Stimulated activated CD4-positive, alpha-beta T cell treated with anti-CD3 and anti-CD28 coated beads, Interleukin-12 subunit alpha, Interleukin-12 subunit beta, amount 100 ng/mL, for 4 hours (primary cell): Measurements from ENCODE around the gene ZNF536.

ENCODE experiments used
- DNase-seq: peaks from one replicate; pipeline ENCODE4 v3.0.0-alpha.2; 2020

ZNF536 gene

DNA sequence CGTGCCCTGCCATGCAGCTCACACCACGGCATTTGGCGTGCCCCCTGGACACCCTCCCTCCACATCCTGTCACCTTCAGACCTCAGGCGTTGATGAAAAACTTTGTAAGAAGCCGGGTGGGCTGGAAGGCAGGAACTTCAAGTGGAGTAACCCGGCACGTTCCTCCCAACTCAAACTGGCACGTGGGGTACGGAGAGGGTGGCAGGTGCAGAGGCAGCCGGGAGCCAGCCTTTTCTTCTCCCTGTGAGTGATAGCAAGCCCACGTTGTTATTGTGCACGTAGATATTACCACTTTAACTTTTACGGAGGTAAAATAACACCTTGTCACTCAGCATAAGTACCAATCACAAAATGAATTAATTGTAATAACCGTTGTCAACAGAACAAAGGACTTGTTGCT is 198.0 kb downstream of the ZNF536 start:
- DNase-seq, result no peak

GRCh38 chr19:30577551-30578105 is 205.4 kb downstream of the ZNF536 start:
- DNase-seq, result no peak

GRCh38 chr19:30579419-30579818 is 207.2 kb downstream of the ZNF536 start:
- DNase-seq, result no peak

GRCh38 chr19:30580673-30581072 is 208.5 kb downstream of the ZNF536 start:
- DNase-seq, result no peak

- no peak for DNase-seq
Observed at GRCh38 chr19:30584090-30584489, 211.9 kb downstream of the ZNF536 start.

DNA sequence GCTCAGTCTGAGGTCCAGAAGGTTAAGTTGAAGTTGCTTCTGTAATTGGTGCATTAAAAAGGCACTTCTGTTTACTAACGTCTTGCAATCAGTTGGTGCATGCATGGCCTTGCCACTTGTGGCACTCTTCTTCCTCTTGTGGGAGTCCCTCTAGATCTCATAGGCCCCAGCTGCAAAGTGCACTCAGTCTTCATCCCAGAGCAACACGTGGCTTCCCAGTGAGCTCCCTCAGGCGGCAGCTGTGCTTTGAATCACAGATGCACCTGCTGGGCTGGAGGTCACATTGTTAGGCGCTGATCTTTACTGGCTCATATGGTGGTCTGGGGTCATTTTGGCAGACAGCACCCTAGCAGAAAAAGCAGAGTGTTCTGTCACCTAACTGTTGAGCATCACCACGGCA is 215.7 kb downstream of the ZNF536 start:
- DNase-seq, result no peak

- DNase-seq, result no peak
Observed at GRCh38 chr19:30590596-30591229, 218.5 kb downstream of the ZNF536 start.

GRCh38 chr19:30593356-30593755 is 221.2 kb downstream of the ZNF536 start:
- DNase-seq, result no peak

DNA sequence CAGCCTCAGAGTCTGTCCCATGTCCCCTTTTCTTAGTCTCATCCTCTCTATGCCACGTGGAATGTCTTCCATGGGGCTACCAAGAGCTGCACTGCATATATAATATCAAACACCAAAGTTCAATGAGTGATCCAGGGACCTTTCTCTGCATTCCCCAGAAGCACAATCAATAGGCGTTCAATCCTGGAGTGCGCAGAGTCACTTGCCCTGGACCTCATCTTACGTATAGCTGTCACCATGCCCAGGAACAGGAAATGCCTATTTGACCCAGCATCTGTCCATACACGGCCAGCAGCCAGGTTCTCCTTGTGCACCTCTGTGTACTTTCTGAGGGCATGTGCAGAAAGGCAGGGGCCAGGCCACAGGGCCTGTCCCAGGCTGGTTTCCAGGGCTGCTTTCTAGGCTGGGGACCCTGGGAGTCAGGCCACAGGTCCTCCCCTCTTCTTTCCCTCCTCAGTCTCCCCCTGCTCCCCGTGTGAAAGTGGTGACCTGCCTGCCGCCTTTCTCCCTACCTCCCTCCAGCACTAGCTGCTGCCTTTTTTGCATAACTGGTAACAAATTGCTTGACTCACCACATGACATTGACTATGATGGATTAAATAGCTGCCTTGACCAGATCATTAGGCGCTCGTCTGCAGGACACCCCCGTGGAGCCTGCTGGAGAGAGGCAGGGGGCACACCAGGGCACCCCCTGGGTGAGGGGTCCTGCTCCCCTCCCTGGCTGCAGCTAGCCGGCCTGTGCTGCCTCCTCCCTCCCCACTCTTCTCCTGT is 222.0 kb downstream of the ZNF536 start:
- DNase-seq, result no peak

DNA sequence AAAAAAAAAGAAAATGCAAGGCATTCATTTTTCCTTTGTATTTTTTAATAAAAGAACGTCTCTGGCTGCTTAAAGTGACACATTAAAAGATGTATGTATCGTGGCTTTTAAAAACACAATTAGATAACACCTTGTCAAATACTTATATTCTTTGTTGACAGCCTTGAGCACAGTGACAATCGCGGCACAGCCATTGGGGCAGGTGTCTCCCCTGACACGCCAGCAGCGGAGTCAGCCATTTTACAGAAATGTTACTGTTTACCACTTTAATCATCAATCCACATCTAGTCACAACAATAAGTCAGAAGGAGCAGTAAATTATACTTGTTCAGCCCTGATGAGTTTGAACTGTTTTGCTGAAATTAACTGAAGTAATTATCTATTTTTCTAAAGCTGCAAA is 224.1 kb downstream of the ZNF536 start:
- no peak for DNase-seq

- DNase-seq, result no peak
Observed at GRCh38 chr19:30596813-30597399, 224.7 kb downstream of the ZNF536 start.

DNA sequence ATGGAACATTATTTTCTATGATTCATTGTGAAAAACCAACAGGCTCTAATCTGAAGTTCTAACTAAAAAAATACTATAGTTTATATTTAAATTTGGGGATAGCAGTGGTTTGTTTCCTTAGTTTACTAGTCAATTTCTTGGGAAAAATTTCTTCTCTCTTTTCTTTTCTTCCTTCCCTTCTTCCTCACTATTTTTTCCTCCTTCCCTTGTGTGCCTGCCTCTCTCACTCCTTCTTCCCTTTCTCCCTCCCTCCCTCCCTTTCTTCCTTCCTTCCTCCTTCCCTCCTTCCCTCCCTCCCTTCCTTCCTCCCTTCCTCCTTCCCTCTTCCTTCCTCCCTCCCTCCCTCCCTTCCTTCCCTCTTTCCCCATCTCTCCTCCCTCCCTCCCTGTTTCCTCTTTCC is 226.5 kb downstream of the ZNF536 start:
- DNase-seq, result no peak

DNA sequence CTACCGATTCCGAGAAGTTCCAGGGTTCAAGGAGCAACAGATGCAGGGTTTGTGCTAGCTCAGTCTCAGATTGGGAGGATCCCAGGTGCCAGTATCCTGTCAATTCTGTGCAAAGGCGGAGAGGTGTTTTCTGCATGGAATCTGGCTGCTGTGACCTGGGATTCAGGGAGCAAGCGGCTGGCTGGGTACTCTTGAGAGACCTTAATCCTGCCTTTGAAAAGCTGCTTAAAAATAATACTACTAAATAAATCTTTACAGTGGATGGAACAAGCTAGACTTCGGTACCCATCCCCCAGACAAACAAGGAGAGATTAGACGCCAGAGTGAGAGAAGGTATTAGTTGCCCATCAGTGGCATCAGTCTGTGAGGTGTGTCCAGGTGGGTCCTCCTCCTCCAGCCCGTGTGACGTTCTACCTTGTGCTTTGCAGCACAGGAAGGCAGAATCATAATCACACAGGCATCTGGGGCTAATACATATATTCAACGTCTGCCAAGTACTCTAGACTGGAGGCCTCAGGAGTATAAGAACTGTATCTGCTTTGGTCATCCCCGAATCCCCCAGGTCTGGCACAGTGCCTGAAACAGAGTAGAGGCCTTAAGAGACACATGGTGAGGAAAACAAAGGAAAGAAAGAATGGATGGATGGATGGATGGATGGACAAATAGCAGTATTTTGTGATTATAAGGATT is 230.6 kb downstream of the ZNF536 start:
- DNase-seq, result no peak

GRCh38 chr19:30604657-30605056 is 232.5 kb downstream of the ZNF536 start:
- no peak for DNase-seq

GRCh38 chr19:30605333-30605732 is 233.1 kb downstream of the ZNF536 start:
- no peak for DNase-seq

DNA sequence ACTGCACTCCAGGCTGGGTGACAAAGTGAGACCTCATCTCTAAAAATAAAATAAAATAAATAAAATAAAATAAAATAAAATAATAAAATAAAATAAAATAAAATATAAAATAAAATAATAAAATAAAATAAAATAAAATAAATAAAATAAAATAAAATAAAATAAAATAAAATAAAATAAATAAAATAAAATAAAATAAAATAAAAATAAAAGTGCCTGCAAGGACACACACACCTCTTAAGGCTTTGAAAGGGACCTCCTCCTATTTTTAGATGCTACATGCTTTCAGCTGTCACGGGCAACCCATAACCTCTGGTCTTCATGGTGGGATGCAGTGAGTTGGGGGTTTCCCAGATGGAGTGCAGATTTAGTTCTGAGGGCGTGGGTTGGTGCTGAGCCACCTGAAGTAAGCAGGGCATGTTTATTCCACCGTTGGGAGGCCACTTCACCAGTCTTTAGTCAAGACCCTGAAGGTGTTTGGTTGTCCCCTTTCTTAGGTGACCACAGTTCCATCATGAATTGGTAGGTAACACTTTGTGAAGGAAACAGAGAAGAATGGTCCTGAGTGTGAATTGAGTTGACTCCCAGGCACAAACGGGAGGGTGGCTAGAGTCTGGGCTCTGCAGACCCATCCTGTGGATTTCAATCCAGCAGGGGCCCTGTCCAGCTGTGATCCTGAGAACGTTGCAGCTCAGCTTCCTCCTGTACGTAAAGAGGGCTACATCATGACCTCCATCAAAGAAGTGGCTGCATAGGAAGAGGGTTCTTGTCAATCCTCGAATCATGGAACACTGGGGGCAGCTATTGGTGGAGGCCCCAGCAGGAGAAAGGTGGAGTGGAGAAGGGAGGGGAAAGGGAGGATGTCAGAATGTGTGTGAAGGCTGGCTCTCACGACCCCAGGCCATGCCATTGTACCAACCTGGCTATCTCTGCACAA is 234.2 kb downstream of the ZNF536 start:
- no peak for DNase-seq
